ENCODE data around the gene IPO9.

Gene IPO9

GRCh38 chr1:201912832-201913231 is 83.9 kb downstream of the IPO9 start:
- H3F3A ChIP-seq (ENCODE audit: insufficient read depth, low read length): no peaks in the 10 kb centered on the region
- H3K9me2 ChIP-seq (ENCODE audit: low read depth, low read length): no peaks in the 10 kb centered on the region
- H2AFZ ChIP-seq (ENCODE audit: low read length): no peak overlapping the region
- no peaks in the 10 kb centered on the region for H3K4me1 ChIP-seq (ENCODE audit: insufficient read depth, low read length, severe bottlenecking)
- peaks cover 8% of the 10 kb centered on the region; the same call in 1 of the 2 replicates for H3K27me3 ChIP-seq (ENCODE audit: insufficient read depth, low read length)
- no peaks in the 10 kb centered on the region for H4K20me1 ChIP-seq (ENCODE audit: insufficient read depth, low read length)
- no peak overlapping the region for H3K27ac ChIP-seq (ENCODE audit: low read depth, low read length, poor library complexity, severe bottlenecking)
- no peaks in the 10 kb centered on the region for H3K9me3 ChIP-seq (ENCODE audit: low read length)
- no peaks in the 10 kb centered on the region for H3K36me3 ChIP-seq (ENCODE audit: insufficient read depth, low read length)
- no peak for TF ChIP-seq EZH2 (IDR thresholded peaks at IDR 0.05; ENCODE audit: borderline replicate concordance, low read length)
- TF ChIP-seq, protein P1, sequence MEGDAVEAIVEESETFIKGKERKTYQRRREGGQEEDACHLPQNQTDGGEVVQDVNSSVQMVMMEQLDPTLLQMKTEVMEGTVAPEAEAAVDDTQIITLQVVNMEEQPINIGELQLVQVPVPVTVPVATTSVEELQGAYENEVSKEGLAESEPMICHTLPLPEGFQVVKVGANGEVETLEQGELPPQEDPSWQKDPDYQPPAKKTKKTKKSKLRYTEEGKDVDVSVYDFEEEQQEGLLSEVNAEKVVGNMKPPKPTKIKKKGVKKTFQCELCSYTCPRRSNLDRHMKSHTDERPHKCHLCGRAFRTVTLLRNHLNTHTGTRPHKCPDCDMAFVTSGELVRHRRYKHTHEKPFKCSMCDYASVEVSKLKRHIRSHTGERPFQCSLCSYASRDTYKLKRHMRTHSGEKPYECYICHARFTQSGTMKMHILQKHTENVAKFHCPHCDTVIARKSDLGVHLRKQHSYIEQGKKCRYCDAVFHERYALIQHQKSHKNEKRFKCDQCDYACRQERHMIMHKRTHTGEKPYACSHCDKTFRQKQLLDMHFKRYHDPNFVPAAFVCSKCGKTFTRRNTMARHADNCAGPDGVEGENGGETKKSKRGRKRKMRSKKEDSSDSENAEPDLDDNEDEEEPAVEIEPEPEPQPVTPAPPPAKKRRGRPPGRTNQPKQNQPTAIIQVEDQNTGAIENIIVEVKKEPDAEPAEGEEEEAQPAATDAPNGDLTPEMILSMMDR (IDR thresholded peaks at IDR 0.05; ENCODE audit: low read length): no peak
- H3K4me3 ChIP-seq (ENCODE audit: low read depth, low read length, poor library complexity, severe bottlenecking): no peak overlapping the region
- no peaks in the 10 kb centered on the region for H3K79me2 ChIP-seq (ENCODE audit: insufficient read depth, low read length)
- H3K9ac ChIP-seq (ENCODE audit: low read length): no peak overlapping the region
- H3K4me2 ChIP-seq (ENCODE audit: low read length): no peak overlapping the region

DNA sequence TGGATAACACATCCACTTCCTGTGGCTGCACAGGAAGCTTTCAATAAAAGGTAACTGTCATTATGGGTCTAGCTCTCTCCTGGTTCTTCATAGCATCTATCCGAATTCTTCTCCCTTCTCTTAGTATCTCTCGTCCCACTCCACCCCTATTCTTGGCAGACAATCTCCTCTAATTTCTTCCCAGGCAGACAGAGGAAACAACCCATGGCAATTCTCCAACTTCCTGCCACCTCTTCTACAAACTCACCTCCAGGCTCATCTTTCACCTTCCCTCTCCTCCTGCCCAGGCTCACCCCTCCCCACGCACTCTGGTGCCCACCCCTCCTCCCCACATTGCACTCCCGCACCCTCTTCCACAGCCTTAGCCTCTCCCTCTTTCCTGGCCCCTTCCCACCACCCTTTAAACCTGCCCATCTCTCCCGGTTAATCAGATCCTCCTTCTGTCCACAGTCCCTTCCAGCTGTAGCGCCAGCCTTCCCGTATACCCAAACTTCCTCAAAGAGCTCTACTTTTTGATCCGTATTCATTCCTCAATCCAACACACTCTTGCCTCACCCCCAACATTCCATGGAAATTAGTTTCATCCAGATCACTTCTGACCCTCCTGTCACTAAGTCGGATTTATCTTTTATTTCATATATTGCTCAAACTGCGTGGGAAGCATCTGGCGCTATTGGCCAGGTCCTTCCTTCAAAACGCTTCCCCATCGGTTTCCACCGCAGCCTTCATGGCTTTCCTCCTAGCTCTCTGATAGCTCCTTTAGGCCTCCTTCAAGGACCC is 85.7 kb downstream of the IPO9 start:
- H3K79me2 ChIP-seq (ENCODE audit: insufficient read depth, low read length): no peaks in the 10 kb centered on the region
- TF ChIP-seq, protein P1 (IDR thresholded peaks at IDR 0.05; ENCODE audit: low read length): no peak
- TF ChIP-seq EZH2 (IDR thresholded peaks at IDR 0.05; ENCODE audit: borderline replicate concordance, low read length): no peak
- H3K27ac ChIP-seq (ENCODE audit: low read depth, low read length, poor library complexity, severe bottlenecking): no peak overlapping the region
- H3F3A ChIP-seq (ENCODE audit: insufficient read depth, low read length): no peaks in the 10 kb centered on the region
- H2AFZ ChIP-seq (ENCODE audit: low read length): no peak overlapping the region
- H3K9ac ChIP-seq (ENCODE audit: low read length): no peak overlapping the region
- no peaks in the 10 kb centered on the region for H3K36me3 ChIP-seq (ENCODE audit: insufficient read depth, low read length)
- no peak overlapping the region for H3K4me3 ChIP-seq (ENCODE audit: low read depth, low read length, poor library complexity, severe bottlenecking)
- H3K4me1 ChIP-seq (ENCODE audit: insufficient read depth, low read length, severe bottlenecking): no peaks in the 10 kb centered on the region
- H3K27me3 ChIP-seq (ENCODE audit: insufficient read depth, low read length): no peaks in the 10 kb centered on the region; the same call in 1 of the 2 replicates
- no peaks in the 10 kb centered on the region for H3K9me3 ChIP-seq (ENCODE audit: low read length)
- no peaks in the 10 kb centered on the region for H4K20me1 ChIP-seq (ENCODE audit: insufficient read depth, low read length)
- no peaks in the 10 kb centered on the region for H3K9me2 ChIP-seq (ENCODE audit: low read depth, low read length)
- H3K4me2 ChIP-seq (ENCODE audit: low read length): no peak overlapping the region

- no peaks in the 10 kb centered on the region for H3K9me2 ChIP-seq (ENCODE audit: low read depth, low read length)
- no peaks in the 10 kb centered on the region for H3F3A ChIP-seq (ENCODE audit: insufficient read depth, low read length)
- no peak overlapping the region for H3K4me3 ChIP-seq (ENCODE audit: low read depth, low read length, poor library complexity, severe bottlenecking)
- no peaks in the 10 kb centered on the region for H3K79me2 ChIP-seq (ENCODE audit: insufficient read depth, low read length)
- H3K9ac ChIP-seq (ENCODE audit: low read length): no peak overlapping the region
- H2AFZ ChIP-seq (ENCODE audit: low read length): no peak overlapping the region
- H3K27ac ChIP-seq (ENCODE audit: low read depth, low read length, poor library complexity, severe bottlenecking): no peak overlapping the region
- H4K20me1 ChIP-seq (ENCODE audit: insufficient read depth, low read length): no peaks in the 10 kb centered on the region
- no peaks in the 10 kb centered on the region for H3K9me3 ChIP-seq (ENCODE audit: low read length)
- H3K36me3 ChIP-seq (ENCODE audit: insufficient read depth, low read length): no peaks in the 10 kb centered on the region
- H3K4me1 ChIP-seq (ENCODE audit: insufficient read depth, low read length, severe bottlenecking): no peaks in the 10 kb centered on the region
- no peaks in the 10 kb centered on the region; the same call in 1 of the 2 replicates for H3K27me3 ChIP-seq (ENCODE audit: insufficient read depth, low read length)
- no peak overlapping the region for H3K4me2 ChIP-seq (ENCODE audit: low read length)
- TF ChIP-seq EZH2 (IDR thresholded peaks at IDR 0.05; ENCODE audit: borderline replicate concordance, low read length): no peak
- TF ChIP-seq, protein P1 (IDR thresholded peaks at IDR 0.05; ENCODE audit: low read length): no peak
Observed at GRCh38 chr1:201916649-201917249, 87.8 kb downstream of the IPO9 start.
